SU-DHL-6 (cell line): Measurements from ENCODE around the gene DRC7.

ENCODE experiments used
- EZH2phosphoT487 ChIP-seq: fragments of 200-600 bp; sonication (generic), shearing (Covaris generic); conservative IDR thresholded peaks from 2 replicates; pipeline ENCODE4 v1.6.1; 2018; ENCODE audit warnings: mild to moderate bottlenecking, antibody characterized with exemption, low read length, moderate library complexity, mixed read lengths
- TF ChIP-seq, protein P1 (sequence below): fragments of 200-600 bp; sonication (generic); IDR thresholded peaks from one replicate; pipeline ENCODE4 v1.5.1; 2017; ENCODE audit warnings: antibody characterized with exemption, mild to moderate bottlenecking, low read length, moderate library complexity; ENCODE audit not compliant: insufficient read depth, poor library complexity, severe bottlenecking

- TF ChIP-seq, protein P1, sequence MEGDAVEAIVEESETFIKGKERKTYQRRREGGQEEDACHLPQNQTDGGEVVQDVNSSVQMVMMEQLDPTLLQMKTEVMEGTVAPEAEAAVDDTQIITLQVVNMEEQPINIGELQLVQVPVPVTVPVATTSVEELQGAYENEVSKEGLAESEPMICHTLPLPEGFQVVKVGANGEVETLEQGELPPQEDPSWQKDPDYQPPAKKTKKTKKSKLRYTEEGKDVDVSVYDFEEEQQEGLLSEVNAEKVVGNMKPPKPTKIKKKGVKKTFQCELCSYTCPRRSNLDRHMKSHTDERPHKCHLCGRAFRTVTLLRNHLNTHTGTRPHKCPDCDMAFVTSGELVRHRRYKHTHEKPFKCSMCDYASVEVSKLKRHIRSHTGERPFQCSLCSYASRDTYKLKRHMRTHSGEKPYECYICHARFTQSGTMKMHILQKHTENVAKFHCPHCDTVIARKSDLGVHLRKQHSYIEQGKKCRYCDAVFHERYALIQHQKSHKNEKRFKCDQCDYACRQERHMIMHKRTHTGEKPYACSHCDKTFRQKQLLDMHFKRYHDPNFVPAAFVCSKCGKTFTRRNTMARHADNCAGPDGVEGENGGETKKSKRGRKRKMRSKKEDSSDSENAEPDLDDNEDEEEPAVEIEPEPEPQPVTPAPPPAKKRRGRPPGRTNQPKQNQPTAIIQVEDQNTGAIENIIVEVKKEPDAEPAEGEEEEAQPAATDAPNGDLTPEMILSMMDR, result no peak
- no peak for TF ChIP-seq EZH2phosphoT487
Observed at GRCh38 chr16:57672824-57673223, 21.8 kb upstream of the DRC7 start.
